ENCODE data around the gene TMX2.

DNA sequence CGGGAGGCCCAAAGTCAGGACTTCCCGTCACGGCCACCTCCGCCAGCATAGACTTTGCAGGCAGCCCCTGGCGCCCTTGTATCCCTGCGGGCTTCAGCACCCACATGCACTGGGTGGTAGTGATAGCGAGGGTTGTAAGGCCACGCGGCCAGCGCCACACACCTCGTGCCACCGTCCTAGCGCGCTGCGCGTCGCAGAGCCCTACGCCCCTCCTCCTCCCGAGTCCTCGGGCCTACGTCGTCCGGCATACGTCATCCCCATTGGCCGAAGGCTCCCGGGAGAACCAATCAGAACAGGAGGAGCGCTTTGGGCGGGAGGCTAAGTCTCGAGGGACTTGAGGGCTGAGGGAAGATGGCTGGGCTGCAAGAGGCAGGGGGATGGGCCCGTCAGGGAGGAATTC is 40.6 kb downstream of the TMX2 start:
- TF ChIP-seq TAF1 (IDR thresholded peaks at IDR 0.05; ENCODE audit: low read depth), result no peak
- TF ChIP-seq, protein P1, sequence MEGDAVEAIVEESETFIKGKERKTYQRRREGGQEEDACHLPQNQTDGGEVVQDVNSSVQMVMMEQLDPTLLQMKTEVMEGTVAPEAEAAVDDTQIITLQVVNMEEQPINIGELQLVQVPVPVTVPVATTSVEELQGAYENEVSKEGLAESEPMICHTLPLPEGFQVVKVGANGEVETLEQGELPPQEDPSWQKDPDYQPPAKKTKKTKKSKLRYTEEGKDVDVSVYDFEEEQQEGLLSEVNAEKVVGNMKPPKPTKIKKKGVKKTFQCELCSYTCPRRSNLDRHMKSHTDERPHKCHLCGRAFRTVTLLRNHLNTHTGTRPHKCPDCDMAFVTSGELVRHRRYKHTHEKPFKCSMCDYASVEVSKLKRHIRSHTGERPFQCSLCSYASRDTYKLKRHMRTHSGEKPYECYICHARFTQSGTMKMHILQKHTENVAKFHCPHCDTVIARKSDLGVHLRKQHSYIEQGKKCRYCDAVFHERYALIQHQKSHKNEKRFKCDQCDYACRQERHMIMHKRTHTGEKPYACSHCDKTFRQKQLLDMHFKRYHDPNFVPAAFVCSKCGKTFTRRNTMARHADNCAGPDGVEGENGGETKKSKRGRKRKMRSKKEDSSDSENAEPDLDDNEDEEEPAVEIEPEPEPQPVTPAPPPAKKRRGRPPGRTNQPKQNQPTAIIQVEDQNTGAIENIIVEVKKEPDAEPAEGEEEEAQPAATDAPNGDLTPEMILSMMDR (IDR thresholded peaks at IDR 0.05; ENCODE audit: poor library complexity, severe bottlenecking), result no peak
- TF ChIP-seq REST (IDR thresholded peaks at IDR 0.05; ENCODE audit: borderline replicate concordance), result no peak
- no peak for TF ChIP-seq MXI1 (conservative IDR thresholded peaks at IDR 0.05; ENCODE audit: poor library complexity, severe bottlenecking)
- no peak for TF ChIP-seq POLR2AphosphoS5 (IDR thresholded peaks at IDR 0.05)
- TF ChIP-seq SMC3 (conservative IDR thresholded peaks at IDR 0.05; ENCODE audit: poor library complexity), result no peak
- TF ChIP-seq EP300 (conservative IDR thresholded peaks at IDR 0.05; ENCODE audit: poor library complexity, severe bottlenecking), result no peak
- TF ChIP-seq RAD21 (conservative IDR thresholded peaks at IDR 0.05), result no peak
- TF ChIP-seq EZH2 (IDR thresholded peaks at IDR 0.05; ENCODE audit: borderline replicate concordance, insufficient read depth, low read length, poor library complexity, severe bottlenecking), result no peak
